ENCODE measurements around the gene HS2ST1.

- no peak for TF ChIP-seq CTCF (IDR thresholded peaks at IDR 0.05)
- TF ChIP-seq POLR2A (IDR thresholded peaks at IDR 0.05): no peak
Measured at GRCh38 chr1:87044424-87044823, 130.0 kb downstream of the HS2ST1 start.

All from ovary (tissue), 3 donors.